Ovary (tissue), 9 donors: ENCODE measurements around the gene UBR4. TPM values are rescaled to one million over a fixed set of nuclear protein-coding genes. Genes with fewer than 3 reads are reported as not detected.

Experiments
- DNase-seq, 5 donors: peaks; one replicate each; pipeline ENCODE4 v3.0.0-alpha.2; 2019 to 2020
- H3K27ac ChIP-seq, 2 donors: fragments of 200-600 bp; one replicate each; pipeline versions ENCODE4 v1.5.1 to v1.8.0; 2019 to 2022
- H3K27me3 ChIP-seq: fragments of 200-600 bp; one replicate; pipeline ENCODE4 v1.8.0; 2022
- H3K36me3 ChIP-seq: fragments of 200-600 bp; sonication (generic); one replicate; pipeline ENCODE4 v1.5.1; 2019
- H3K4me1 ChIP-seq: one replicate; pipeline ENCODE4 v1.8.1; 2013; ENCODE audit warnings: mild to moderate bottlenecking, moderate library complexity; ENCODE audit not compliant: insufficient read depth
- H3K4me3 ChIP-seq: fragments of 200-600 bp; sonication (generic); one replicate; pipeline ENCODE4 v1.5.1; 2017
- H3K9me3 ChIP-seq, 2 donors: fragments of 200-600 bp in 1 of 2; sonication (generic) in 1 of 2; one replicate each; pipeline versions ENCODE4 v1.5.1 to v1.8.1; 2013 to 2019; ENCODE audit warnings: mild to moderate bottlenecking in 1 of 2, moderate library complexity in 1 of 2
- CTCF ChIP-seq, 3 donors: fragments of 450-650 bp in 2 of 3; fragments of 200-600 bp in 1 of 3; IDR thresholded peaks; one replicate each; pipeline versions ENCODE4 v1.5.1 to v1.8.0; 2016 to 2022; ENCODE audit warnings: antibody characterized with exemption in 3 of 3, mild to moderate bottlenecking in 1 of 3
- EP300 ChIP-seq: sonication (generic); formaldehyde crosslinking; IDR thresholded peaks from one replicate; pipeline ENCODE4 v1.6.1; 2017; ENCODE audit warnings: antibody characterized with exemption
- POLR2A ChIP-seq: fragments of 450-650 bp; IDR thresholded peaks from one replicate; pipeline ENCODE4 v1.6.1; 2017; ENCODE audit warnings: antibody characterized with exemption, mild to moderate bottlenecking, moderate library complexity
- WGBS, 3 donors: extraction: QIAGEN DNeasy Blood & Tissue Kit in 1 of 3; methylation state at CpG; one replicate each; pipeline versions ENCODE4 v1.1.5 to v1.1.7; 2013 to 2017; 5-methylcytosine and 5-hydroxymethylcytosine counted together
- intact Hi-C, 4 donors: fragments of 100-400 bp; cut with DNase I; formaldehyde crosslinking; loops; one replicate each; pipeline versions ENCODE4 v1.11.0 to v1.15.1; 2022 to 2023
- polyA plus RNA-seq, 2 donors: library from polyadenylated mRNA; stranded (reverse); fragments of 200-250 nt in 1 of 2; fragments of 350-450 nt in 1 of 2; fragmentation: Illumina TruSeq in 1 of 2; extraction: RNeasy Lipid Tissue Mini Kit (QIAGEN cat#74804) in 1 of 2; gene quantifications; one replicate each; pipeline ENCODE4 v1.2.3, GENCODE V29; 2013 to 2014
- total RNA-seq, 7 donors: library from RNA; depleted of rRNA in 2 of 7; stranded (reverse); fragments of >200 nt in 2 of 7; fragmentation: NEBNext Ultra II Directional in 3 of 7; extraction: Animal tissue kit (Norgen Biotek cat#: 25700) in 3 of 7; gene quantifications; one replicate each; pipeline versions ENCODE4 v1.1.0 to v1.2.4, GENCODE V29; 2016 to 2023
- donor health status: DM: no; HTN: no; CAD: no; lungs with moderate emphysema.
- donor health status: DM: no; HTN: no; CAD: no.
- donor health status: Bipolar disorder and iron deficiency.
- donor health status: DM: yes; HTN: yes; CAD: no.
- donor health status: DM: no; HTN: no; CAD: no.
- donor health status: DM: yes; HTN: yes; CAD: no.

The UBR4 gene
- total and polyA plus RNA-seq, 9 donors = 78.7 to 139 (median 118) TPM

DNA sequence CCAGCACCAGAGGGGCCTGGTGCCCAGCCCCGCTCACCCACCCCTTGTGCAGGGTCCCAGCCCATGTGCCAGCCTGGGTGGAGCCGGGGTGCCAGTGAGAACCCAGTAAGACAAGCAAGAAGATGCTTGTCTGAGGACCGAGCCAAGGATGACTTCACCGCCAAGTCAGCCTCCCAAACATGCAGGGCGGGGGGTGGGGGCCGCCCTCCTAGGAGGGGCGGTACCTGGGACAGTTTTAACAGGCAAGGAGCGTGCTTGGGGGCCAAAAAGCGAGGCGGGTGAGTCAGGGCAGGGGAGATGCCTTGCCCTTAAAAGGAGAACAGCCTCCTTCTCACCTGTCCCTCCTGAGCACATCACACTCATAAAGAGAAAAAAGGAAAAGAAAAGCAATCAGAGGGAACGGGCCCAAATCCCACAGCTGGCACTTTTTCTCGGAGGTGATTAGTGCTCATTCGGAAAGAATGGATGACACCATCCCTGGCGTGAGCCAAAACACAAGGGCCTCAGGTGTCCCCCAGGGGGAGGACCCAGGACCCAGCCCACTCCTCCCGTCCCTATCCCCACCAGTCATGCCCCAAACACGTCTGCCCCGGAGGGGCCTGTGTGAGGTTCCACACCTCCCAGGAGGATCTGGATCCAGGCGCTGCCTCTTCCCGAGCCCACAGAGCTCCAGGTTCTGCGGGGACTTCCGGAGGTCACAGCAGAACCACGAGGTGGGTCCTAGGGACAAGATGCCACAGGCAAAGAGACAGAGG, 176.0 kb downstream of the UBR4 start:
- H3K4me1 ChIP-seq = no peaks in the 10 kb centered on the region
- H3K36me3 ChIP-seq = no peaks in the 10 kb centered on the region
- 69 to 78% (median 71%) methylated on average over 22 of the region's 22 CpGs for WGBS, 3 donors
- no peak overlapping the region for H3K4me3 ChIP-seq
- DNase-seq = no peak
- no peaks in the 10 kb centered on the region for H3K9me3 ChIP-seq
- intact Hi-C loops = no loop called here
- TF ChIP-seq CTCF (IDR thresholded peaks at IDR 0.05) (no peak), EP300 (no peak), POLR2A (no peak)
- no peaks in the 10 kb centered on the region for H3K27me3 ChIP-seq
- H3K27ac ChIP-seq = no peak overlapping the region

DNA sequence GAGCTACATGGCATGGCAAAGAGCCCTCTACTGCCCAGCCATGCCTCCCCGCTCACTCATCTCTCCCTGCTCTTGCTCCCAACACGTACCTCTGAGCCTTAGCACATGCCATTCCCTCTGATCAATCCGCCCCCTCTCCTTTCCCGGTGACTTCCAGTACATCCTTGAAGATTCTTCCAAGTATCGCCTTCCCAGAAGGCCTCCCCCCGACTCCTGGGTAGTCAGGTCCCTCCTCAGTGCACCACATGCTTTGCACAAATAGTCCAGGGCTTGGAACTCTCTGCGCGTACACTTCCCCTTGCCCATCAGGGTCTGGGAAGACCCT, 176.6 kb downstream of the UBR4 start:
- no peaks in the 10 kb centered on the region for H3K36me3 ChIP-seq
- no peak overlapping the region for H3K4me3 ChIP-seq
- WGBS, 3 donors = 77 to 87% (median 82%) methylated on average over 8 of the region's 8 CpGs
- H3K27me3 ChIP-seq = no peaks in the 10 kb centered on the region
- no peak for DNase-seq
- intact Hi-C loops = no loop called here
- H3K9me3 ChIP-seq = no peaks in the 10 kb centered on the region
- H3K27ac ChIP-seq = no peak overlapping the region
- H3K4me1 ChIP-seq = no peaks in the 10 kb centered on the region
- TF ChIP-seq EP300 = no peak
- no peak for TF ChIP-seq POLR2A
- no peak for TF ChIP-seq CTCF (IDR thresholded peaks at IDR 0.05)

DNA sequence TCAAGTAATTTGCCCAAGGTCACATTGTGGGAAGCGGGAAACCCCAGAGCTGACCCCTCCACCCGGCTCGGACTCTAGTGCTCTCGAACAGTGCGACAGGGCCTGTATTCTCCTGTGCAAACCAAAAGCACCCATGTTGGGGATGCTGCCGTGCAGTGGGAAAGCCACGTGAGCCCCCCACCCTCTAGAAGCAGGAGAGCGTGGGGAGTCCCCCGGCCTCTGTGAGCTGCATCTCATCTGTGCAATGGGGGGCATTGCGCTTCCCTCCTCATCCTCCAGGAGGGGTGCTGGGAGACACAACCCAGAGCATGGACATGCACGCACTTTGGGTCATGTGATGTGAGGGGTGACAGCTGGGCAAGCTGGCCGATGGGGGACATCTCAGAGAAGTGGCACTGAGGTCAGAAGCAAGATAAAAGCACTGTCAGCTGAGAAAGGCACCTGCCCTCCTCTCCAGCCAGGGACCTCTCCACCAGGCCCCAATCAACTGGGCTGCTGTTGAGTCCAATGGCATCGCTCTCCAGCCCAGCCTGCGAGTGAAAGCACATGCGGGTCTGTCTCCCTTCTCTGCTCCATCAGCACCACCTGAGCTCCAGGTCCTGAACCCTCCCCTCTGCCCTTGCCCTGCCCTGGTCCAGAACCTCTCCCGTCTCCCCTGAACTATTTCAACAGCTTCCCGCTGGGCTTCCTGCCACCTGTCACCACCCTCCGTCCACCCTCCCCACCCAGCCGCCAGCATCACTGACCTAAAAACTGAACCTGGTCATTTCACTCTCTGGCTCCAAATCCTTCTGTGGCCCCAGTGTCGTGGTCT, 177.2 kb downstream of the UBR4 start:
- H3K27ac ChIP-seq = no peak overlapping the region
- intact Hi-C loops = no loop called here

GRCh38 chr1:19032413-19032695, 177.7 kb downstream of the UBR4 start:
- TF ChIP-seq CTCF (IDR thresholded peaks at IDR 0.05) = no peak
- TF ChIP-seq POLR2A = no peak
- TF ChIP-seq EP300 = no peak
- no peaks in the 10 kb centered on the region for H3K9me3 ChIP-seq
- 79 to 85% (median 82%) methylated on average over 5 of the region's 5 CpGs for WGBS, 3 donors
- no peak overlapping the region for H3K27ac ChIP-seq
- DNase-seq = no peak
- no peaks in the 10 kb centered on the region for H3K4me1 ChIP-seq
- intact Hi-C loops = no loop called here
- no peaks in the 10 kb centered on the region for H3K27me3 ChIP-seq
- H3K4me3 ChIP-seq = no peak overlapping the region
- H3K36me3 ChIP-seq = no peaks in the 10 kb centered on the region

More for the DNA sequence above, 177.2 kb downstream of the UBR4 start:
- Histone ChIP-seq H3K4me3 (no peak overlapping the region), H3K27me3 (no peaks in the 10 kb centered on the region), H3K36me3 (no peaks in the 10 kb centered on the region), H3K9me3 (no peaks in the 10 kb centered on the region), H3K4me1 (no peaks in the 10 kb centered on the region)
- TF ChIP-seq POLR2A = no peak
- TF ChIP-seq EP300 = no peak
- TF ChIP-seq CTCF (IDR thresholded peaks at IDR 0.05) = no peak
- no peak for DNase-seq
- 84 to 86% (median 84%) methylated on average over 20 of the region's 20 CpGs for WGBS, 3 donors
